Myocyte (in vitro differentiated cells): ENCODE data around the gene LSM7. TPM values are rescaled to one million over a fixed set of nuclear protein-coding genes. Genes with fewer than 3 reads are reported as not detected.

Experiments used
- DNase-seq: peaks from one replicate; pipeline ENCODE4 v3.0.0-alpha.2; 2012; ENCODE audit warnings: low read depth
- polyA plus RNA-seq: library from polyadenylated mRNA; unstranded; fragments of >200 nt; gene quantifications from one replicate; pipeline ENCODE4 v1.2.1, GENCODE V29; 2012; ENCODE audit warnings: missing spikeins
- total RNA-seq: library from RNA; depleted of rRNA; stranded (reverse); fragments of >200 nt; gene quantifications from 2 replicates; pipeline ENCODE4 v1.2.3, GENCODE V29; 2014

The LSM7 gene
- 158 and 226 TPM in 2 replicates for total RNA-seq
- 181 TPM for polyA plus RNA-seq

GRCh38 chr19:2328401-2329148 lies at the start of gene LSM7, which contains the start of gene SPPL2B:
Gene LSM7 (minus strand): TSS chr19:2328586. CDS start chr19:2328566, 20 bp downstream.
Gene SPPL2B (plus strand): TSS chr19:2328684. CDS start chr19:2328710, 26 bp downstream.
- peak; percentile 92 for DNase-seq

- no peak for DNase-seq
Observed at GRCh38 chr19:2376784-2377519, 48.6 kb upstream of the LSM7 start.

GRCh38 chr19:2375353-2376121 lies 47.2 kb upstream of the LSM7 start:
- DNase-seq = no peak

- DNase-seq = no peak
Observed at GRCh38 chr19:2374808-2375207, 46.4 kb upstream of the LSM7 start.

- DNase-seq = no peak
Observed at GRCh38 chr19:2372076-2372612, 43.8 kb upstream of the LSM7 start.

- no peak for DNase-seq
Observed at GRCh38 chr19:2371656-2372055, 43.3 kb upstream of the LSM7 start.

- no peak for DNase-seq
Observed at GRCh38 chr19:2365201-2365970, 37.0 kb upstream of the LSM7 start.

- DNase-seq = no peak
Observed at GRCh38 chr19:2363419-2363818, 35.0 kb upstream of the LSM7 start.

- DNase-seq = no peak
Observed at GRCh38 chr19:2362970-2363300, 34.5 kb upstream of the LSM7 start.

GRCh38 chr19:2362046-2362969 lies 33.9 kb upstream of the LSM7 start:
- DNase-seq = no peak

- DNase-seq = no peak
Observed at GRCh38 chr19:2361246-2362045, 33.1 kb upstream of the LSM7 start.

GRCh38 chr19:2360833-2361232 lies 32.4 kb upstream of the LSM7 start:
- DNase-seq = no peak

- DNase-seq = no peak
Observed at GRCh38 chr19:2359992-2360685, 31.8 kb upstream of the LSM7 start, which contains the start of gene TMPRSS9. Gene TMPRSS9 (plus strand): TSS chr19:2360265. CDS start chr19:2389786, 29,521 bp downstream.

GRCh38 chr19:2358548-2359173 lies 30.3 kb upstream of the LSM7 start:
- DNase-seq = no peak

- DNase-seq = no peak
Observed at GRCh38 chr19:2357279-2358206, 29.2 kb upstream of the LSM7 start.

GRCh38 chr19:2356036-2356646 lies 27.8 kb upstream of the LSM7 start:
- DNase-seq = no peak
